Mammary epithelial cell (primary cell): ENCODE data around the gene KCTD2.

Experiments used
- EZH2 ChIP-seq: IDR thresholded peaks from 2 replicates; pipeline ENCODE4 v1.6.1; 2012; ENCODE audit warnings: low read length, inconsistent platforms, borderline replicate concordance
- TF ChIP-seq, protein P1 (sequence below), 2 donors: IDR thresholded peaks in 1 of 2; conservative IDR thresholded peaks in 1 of 2; 2 replicates each; pipeline ENCODE4 v1.5.1; 2011 to 2012; ENCODE audit warnings: inconsistent platforms in 2 of 2, low read length in 2 of 2, mild to moderate bottlenecking in 2 of 2, control low read depth in 1 of 2, low read depth in 1 of 2; ENCODE audit not compliant: insufficient read depth in 1 of 2; ENCODE audit errors: extremely low read depth in 1 of 2

GRCh38 chr17:75024686-75025397 lies 22.2 kb upstream of the KCTD2 start:
- no peak for TF ChIP-seq EZH2
- TF ChIP-seq, protein P1, sequence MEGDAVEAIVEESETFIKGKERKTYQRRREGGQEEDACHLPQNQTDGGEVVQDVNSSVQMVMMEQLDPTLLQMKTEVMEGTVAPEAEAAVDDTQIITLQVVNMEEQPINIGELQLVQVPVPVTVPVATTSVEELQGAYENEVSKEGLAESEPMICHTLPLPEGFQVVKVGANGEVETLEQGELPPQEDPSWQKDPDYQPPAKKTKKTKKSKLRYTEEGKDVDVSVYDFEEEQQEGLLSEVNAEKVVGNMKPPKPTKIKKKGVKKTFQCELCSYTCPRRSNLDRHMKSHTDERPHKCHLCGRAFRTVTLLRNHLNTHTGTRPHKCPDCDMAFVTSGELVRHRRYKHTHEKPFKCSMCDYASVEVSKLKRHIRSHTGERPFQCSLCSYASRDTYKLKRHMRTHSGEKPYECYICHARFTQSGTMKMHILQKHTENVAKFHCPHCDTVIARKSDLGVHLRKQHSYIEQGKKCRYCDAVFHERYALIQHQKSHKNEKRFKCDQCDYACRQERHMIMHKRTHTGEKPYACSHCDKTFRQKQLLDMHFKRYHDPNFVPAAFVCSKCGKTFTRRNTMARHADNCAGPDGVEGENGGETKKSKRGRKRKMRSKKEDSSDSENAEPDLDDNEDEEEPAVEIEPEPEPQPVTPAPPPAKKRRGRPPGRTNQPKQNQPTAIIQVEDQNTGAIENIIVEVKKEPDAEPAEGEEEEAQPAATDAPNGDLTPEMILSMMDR (conservative IDR thresholded peaks at IDR 0.05 in 1 of 2, IDR thresholded peaks at IDR 0.05 in 1 of 2; ENCODE audit: extremely low read depth in 1 of 2, insufficient read depth in 1 of 2, low read depth in 1 of 2, low read length in 2 of 2), result no peak
